KMS-11 (cell line): ENCODE measurements around the gene UQCC2.

ENCODE experiments used
- H2AFZ ChIP-seq: fragments of 200-600 bp; sonication (generic); 2 replicates; pipeline ENCODE4 v1.6.1; 2016; ENCODE audit warnings: antibody characterized with exemption, mixed run types, low read depth
- H3K27ac ChIP-seq: fragments of 200-600 bp; sonication (generic); 2 replicates; pipeline ENCODE4 v1.6.1; 2016; ENCODE audit warnings: mild to moderate bottlenecking, mixed run types
- H3K27me3 ChIP-seq: fragments of 200-600 bp; sonication (generic); 2 replicates; pipeline ENCODE4 v1.6.1; 2017; ENCODE audit warnings: mild to moderate bottlenecking, low read depth, mixed run types, moderate library complexity; ENCODE audit not compliant: insufficient read depth
- H3K36me3 ChIP-seq: fragments of 200-600 bp; sonication (generic); 2 replicates; pipeline ENCODE4 v1.6.1; 2017; ENCODE audit warnings: mild to moderate bottlenecking, mixed run types; ENCODE audit not compliant: insufficient read depth
- H3K4me1 ChIP-seq: fragments of 200-600 bp; sonication (generic); 2 replicates; pipeline ENCODE4 v1.6.1; 2016; ENCODE audit warnings: mild to moderate bottlenecking, low read depth, mixed run types; ENCODE audit not compliant: poor library complexity, severe bottlenecking
- H3K4me2 ChIP-seq: fragments of 200-600 bp; sonication (generic); 2 replicates; pipeline ENCODE4 v1.7.0; 2016; ENCODE audit warnings: mild to moderate bottlenecking, mixed run types
- H3K4me3 ChIP-seq: fragments of 200-600 bp; sonication (generic); IDR thresholded peaks from 2 replicates; pipeline ENCODE4 v1.6.1; 2017; ENCODE audit warnings: low read depth, low read length, mixed read lengths; ENCODE audit not compliant: insufficient read depth
- H3K79me2 ChIP-seq: fragments of 200-600 bp; sonication (generic); 2 replicates; pipeline ENCODE4 v1.6.1; 2016; ENCODE audit warnings: low read depth, mixed run types; ENCODE audit not compliant: insufficient read depth
- H3K9ac ChIP-seq: fragments of 200-600 bp; sonication (generic); 2 replicates; pipeline ENCODE4 v1.6.1; 2016; ENCODE audit warnings: mild to moderate bottlenecking, mixed run types
- H4K20me1 ChIP-seq: fragments of 200-600 bp; sonication (generic); 2 replicates; pipeline ENCODE4 v1.6.1; 2016; ENCODE audit warnings: mild to moderate bottlenecking, mixed run types; ENCODE audit not compliant: insufficient read depth
- TF ChIP-seq, protein P1 (sequence below): fragments of 200-600 bp; sonication (generic); conservative IDR thresholded peaks from 2 replicates; pipeline ENCODE4 v1.6.1; 2017; ENCODE audit warnings: low read depth, mild to moderate bottlenecking, antibody characterized with exemption, low read length, moderate library complexity, mixed read lengths

Gene UQCC2

GRCh38 chr6:33732817-33733708, 21.6 kb upstream of the UQCC2 start:
- Histone ChIP-seq H3K9ac (no peak overlapping the region), H3K4me1 (no peaks in the 10 kb centered on the region), H3K4me3 (no peak overlapping the region), H3K27ac (no peak overlapping the region), H3K36me3 (no peaks in the 10 kb centered on the region), H4K20me1 (no peaks in the 10 kb centered on the region), H2AFZ (no peak overlapping the region), H3K27me3 (peaks cover 20% of the 10 kb centered on the region), H3K79me2 (no peaks in the 10 kb centered on the region), H3K4me2 (no peak overlapping the region)
- TF ChIP-seq, protein P1, sequence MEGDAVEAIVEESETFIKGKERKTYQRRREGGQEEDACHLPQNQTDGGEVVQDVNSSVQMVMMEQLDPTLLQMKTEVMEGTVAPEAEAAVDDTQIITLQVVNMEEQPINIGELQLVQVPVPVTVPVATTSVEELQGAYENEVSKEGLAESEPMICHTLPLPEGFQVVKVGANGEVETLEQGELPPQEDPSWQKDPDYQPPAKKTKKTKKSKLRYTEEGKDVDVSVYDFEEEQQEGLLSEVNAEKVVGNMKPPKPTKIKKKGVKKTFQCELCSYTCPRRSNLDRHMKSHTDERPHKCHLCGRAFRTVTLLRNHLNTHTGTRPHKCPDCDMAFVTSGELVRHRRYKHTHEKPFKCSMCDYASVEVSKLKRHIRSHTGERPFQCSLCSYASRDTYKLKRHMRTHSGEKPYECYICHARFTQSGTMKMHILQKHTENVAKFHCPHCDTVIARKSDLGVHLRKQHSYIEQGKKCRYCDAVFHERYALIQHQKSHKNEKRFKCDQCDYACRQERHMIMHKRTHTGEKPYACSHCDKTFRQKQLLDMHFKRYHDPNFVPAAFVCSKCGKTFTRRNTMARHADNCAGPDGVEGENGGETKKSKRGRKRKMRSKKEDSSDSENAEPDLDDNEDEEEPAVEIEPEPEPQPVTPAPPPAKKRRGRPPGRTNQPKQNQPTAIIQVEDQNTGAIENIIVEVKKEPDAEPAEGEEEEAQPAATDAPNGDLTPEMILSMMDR: no peak

GRCh38 chr6:33732385-33732784, 20.9 kb upstream of the UQCC2 start:
- Histone ChIP-seq H3K79me2 (no peaks in the 10 kb centered on the region), H3K27ac (no peak overlapping the region), H3K9ac (no peak overlapping the region), H4K20me1 (no peaks in the 10 kb centered on the region), H2AFZ (no peak overlapping the region), H3K4me1 (no peaks in the 10 kb centered on the region), H3K27me3 (peaks cover 26% of the 10 kb centered on the region), H3K4me2 (no peak overlapping the region), H3K36me3 (no peaks in the 10 kb centered on the region), H3K4me3 (no peak overlapping the region)
- TF ChIP-seq, protein P1: no peak

DNA sequence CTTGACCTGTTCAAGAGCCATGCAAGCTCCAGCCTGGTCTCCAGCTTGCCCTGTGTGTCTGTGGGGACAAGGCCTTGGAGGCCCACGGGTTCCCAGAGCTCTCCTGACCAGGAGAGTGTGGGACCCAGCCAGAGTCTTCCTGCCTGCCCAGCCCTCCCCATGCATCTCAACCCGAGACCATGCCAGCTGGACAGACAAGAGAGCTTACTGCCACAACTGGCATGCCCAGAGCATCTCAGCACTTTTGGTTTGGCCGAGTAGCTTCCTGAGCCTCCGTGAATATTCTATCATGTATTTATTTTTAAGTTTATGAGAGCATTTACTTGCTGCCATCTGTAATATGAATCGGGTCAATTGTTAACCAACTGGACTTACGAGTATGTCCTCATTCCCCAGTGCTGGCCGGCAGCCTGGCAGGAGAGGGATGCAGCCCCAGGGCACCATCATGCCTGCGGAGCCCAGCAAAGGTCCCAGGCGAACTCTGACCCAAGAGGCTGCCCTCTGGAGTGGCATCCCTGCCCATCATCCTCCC, 20.3 kb upstream of the UQCC2 start:
- Histone ChIP-seq H4K20me1 (no peaks in the 10 kb centered on the region), H3K4me3 (no peak overlapping the region), H3K27ac (no peak overlapping the region), H3K36me3 (no peaks in the 10 kb centered on the region), H3K79me2 (no peaks in the 10 kb centered on the region), H3K4me2 (no peak overlapping the region), H3K27me3 (peaks cover 32% of the 10 kb centered on the region), H2AFZ (no peak overlapping the region), H3K4me1 (no peaks in the 10 kb centered on the region), H3K9ac (no peak overlapping the region)
- TF ChIP-seq, protein P1: no peak

DNA sequence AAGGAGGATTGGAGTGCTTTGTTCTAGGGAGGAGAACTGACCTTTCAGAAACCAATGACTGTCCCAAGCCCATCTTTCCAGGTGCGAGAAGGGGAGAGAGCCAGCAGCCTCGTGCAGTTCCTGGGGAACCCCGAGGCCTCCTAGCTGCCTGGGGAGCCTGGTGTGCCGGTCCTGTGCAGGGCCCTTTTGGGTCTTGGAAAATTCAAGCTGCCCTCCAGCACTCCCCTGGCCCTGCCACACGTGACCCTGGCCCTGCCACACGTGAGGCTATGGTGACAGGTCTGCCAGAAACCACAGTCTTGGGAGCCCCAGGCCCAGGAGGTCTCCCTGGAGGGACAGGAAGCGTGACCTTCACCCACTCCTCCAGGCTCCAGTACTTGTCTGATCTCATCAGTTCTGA, 19.5 kb upstream of the UQCC2 start:
- Histone ChIP-seq H3K79me2 (no peaks in the 10 kb centered on the region), H3K36me3 (no peaks in the 10 kb centered on the region), H3K9ac (no peak overlapping the region), H2AFZ (no peak overlapping the region), H3K4me1 (no peaks in the 10 kb centered on the region), H3K4me3 (no peak overlapping the region), H3K27ac (no peak overlapping the region), H3K27me3 (peaks cover 40% of the 10 kb centered on the region), H3K4me2 (no peak overlapping the region), H4K20me1 (no peaks in the 10 kb centered on the region)
- TF ChIP-seq, protein P1: no peak
